K562 (cell line): Measurements from ENCODE around the gene FAM167B. TPM values are rescaled to one million over a fixed set of nuclear protein-coding genes. Genes with fewer than 3 reads are reported as not detected.

Source experiments
- ETV6 ChIP-seq, 3 experiments: fragments of 150-350 bp in 1 of 3; sonication (generic) in 1 of 3; formaldehyde crosslinking in 1 of 3; IDR thresholded peaks; 2 replicates each; pipeline versions ENCODE4 v1.6.1 to v1.8.0; 2014 to 2022; ENCODE audit warnings: borderline replicate concordance in 2 of 3, low read depth in 2 of 3, antibody characterized with exemption in 1 of 3, low read length in 1 of 3, mild to moderate bottlenecking in 1 of 3, missing genetic modification reagents in 1 of 3
- FOXK1 ChIP-seq: sonication (generic); formaldehyde crosslinking; IDR thresholded peaks from 2 replicates; pipeline ENCODE4 v1.8.0; 2022; ENCODE audit warnings: missing genetic modification reagents, mild to moderate bottlenecking, borderline replicate concordance
- HMGN3 ChIP-seq: IDR thresholded peaks from 2 replicates; pipeline ENCODE4 v1.6.1; 2011; ENCODE audit warnings: borderline replicate concordance, low read depth, mild to moderate bottlenecking, mixed read lengths, low read length; ENCODE audit not compliant: insufficient read length; ENCODE audit errors: extremely low read depth
- L3MBTL2 ChIP-seq: fragments of 450-650 bp; IDR thresholded peaks from 2 replicates; pipeline ENCODE4 v1.6.1; 2016; ENCODE audit warnings: mild to moderate bottlenecking, moderate library complexity
- NCOR1 ChIP-seq: fragments of 450-650 bp; IDR thresholded peaks from 2 replicates; pipeline ENCODE4 v1.6.1; 2016; ENCODE audit warnings: mild to moderate bottlenecking, moderate library complexity
- NR2F6 ChIP-seq: fragments of 450-650 bp; formaldehyde crosslinking; IDR thresholded peaks from 2 replicates; pipeline ENCODE4 v1.4.0; 2020; ENCODE audit warnings: mild to moderate bottlenecking
- PHF21A ChIP-seq: fragments of 450-650 bp; IDR thresholded peaks from 2 replicates; pipeline ENCODE4 v1.6.1; 2017; ENCODE audit warnings: low read depth, borderline replicate concordance
- PRPF4 ChIP-seq: fragments of 200-400 bp; formaldehyde crosslinking; IDR thresholded peaks from one replicate; pipeline ENCODE4 v1.6.1; 2017; ENCODE audit warnings: low read length, low read depth, mild to moderate bottlenecking; ENCODE audit not compliant: insufficient read depth, poor library complexity, severe bottlenecking
- RBFOX2 ChIP-seq: fragments of 200-400 bp; formaldehyde crosslinking; IDR thresholded peaks from 2 replicates; pipeline ENCODE4 v1.6.1; 2017; ENCODE audit warnings: low read depth, mild to moderate bottlenecking, low read length, moderate library complexity
- TARDBP ChIP-seq: fragments of 450-650 bp; IDR thresholded peaks from 2 replicates; pipeline ENCODE4 v1.6.1; 2016
- ZNF165 ChIP-seq: fragments of 250-450 bp; sonication (Bioruptor Pico); IDR thresholded peaks from 2 replicates; pipeline ENCODE4 v1.4.0; 2020; ENCODE audit warnings: borderline replicate concordance
- polyA plus RNA-seq, 8 experiments: library from polyadenylated mRNA; depleted of rRNA in 4 of 8; stranded (reverse) in 5 of 8; unstranded in 3 of 8; fragments of >200 nt; fragmentation: Nextera tagmentation in 2 of 8; fragmentation: Illumina TruSeq in 1 of 8; extraction: Ambion mirVana in 2 of 8; extraction: Trizol in 1 of 8; gene quantifications; 2 replicates each; pipeline versions ENCODE4 v1.2.1 to v1.2.3, GENCODE V29; 2011 to 2014; ENCODE audit warnings: inconsistent platforms in 1 of 8, missing spikeins in 1 of 8
- total RNA-seq, 7 experiments: library from RNA; depleted of rRNA in 6 of 7; stranded (reverse); fragments of >200 nt in 6 of 7; fragmentation: Illumina TruSeq in 2 of 7; extraction: Trizol in 2 of 7; gene quantifications; 2 replicates each; pipeline versions ENCODE4 v1.2.1 to v1.2.3, GENCODE V29; 2011 to 2021; ENCODE audit warnings: low replicate concordance in 1 of 7
- TF ChIP-seq, protein P1 (sequence below): sonication (generic); formaldehyde crosslinking; IDR thresholded peaks from 2 replicates; pipeline ENCODE4 v1.9.0; 2022; ENCODE audit warnings: mild to moderate bottlenecking, missing genetic modification reagents
- TF ChIP-seq, protein P2 (sequence below): fragments of 250-450 bp; sonication (Bioruptor Pico); IDR thresholded peaks from 2 replicates; pipeline ENCODE4 v1.4.0; 2020; ENCODE audit warnings: mild to moderate bottlenecking, moderate library complexity
- TF ChIP-seq, protein P3 (sequence below): fragments of 450-650 bp; IDR thresholded peaks from 2 replicates; pipeline ENCODE4 v1.6.1; 2016; ENCODE audit warnings: mild to moderate bottlenecking
- TF ChIP-seq, protein P4 (sequence below): fragments of 250-450 bp; sonication (Bioruptor Pico); IDR thresholded peaks from 2 replicates; pipeline ENCODE4 v1.5.1; 2021; ENCODE audit warnings: mild to moderate bottlenecking
- TF ChIP-seq, protein P5 (sequence below), 2 experiments: fragments of 450-650 bp in 1 of 2; sonication (generic) in 1 of 2; formaldehyde crosslinking; conservative IDR thresholded peaks; 2 replicates each; pipeline versions ENCODE4 v1.4.0 to v1.8.1; 2020 to 2022; ENCODE audit warnings: mild to moderate bottlenecking in 1 of 2, missing genetic modification reagents in 1 of 2

The FAM167B gene
- total and polyA plus RNA-seq, 9 of the 15 experiments (the other 6 are each of a cell fraction or from before 2014, with no cell fraction given), result not detected

DNA sequence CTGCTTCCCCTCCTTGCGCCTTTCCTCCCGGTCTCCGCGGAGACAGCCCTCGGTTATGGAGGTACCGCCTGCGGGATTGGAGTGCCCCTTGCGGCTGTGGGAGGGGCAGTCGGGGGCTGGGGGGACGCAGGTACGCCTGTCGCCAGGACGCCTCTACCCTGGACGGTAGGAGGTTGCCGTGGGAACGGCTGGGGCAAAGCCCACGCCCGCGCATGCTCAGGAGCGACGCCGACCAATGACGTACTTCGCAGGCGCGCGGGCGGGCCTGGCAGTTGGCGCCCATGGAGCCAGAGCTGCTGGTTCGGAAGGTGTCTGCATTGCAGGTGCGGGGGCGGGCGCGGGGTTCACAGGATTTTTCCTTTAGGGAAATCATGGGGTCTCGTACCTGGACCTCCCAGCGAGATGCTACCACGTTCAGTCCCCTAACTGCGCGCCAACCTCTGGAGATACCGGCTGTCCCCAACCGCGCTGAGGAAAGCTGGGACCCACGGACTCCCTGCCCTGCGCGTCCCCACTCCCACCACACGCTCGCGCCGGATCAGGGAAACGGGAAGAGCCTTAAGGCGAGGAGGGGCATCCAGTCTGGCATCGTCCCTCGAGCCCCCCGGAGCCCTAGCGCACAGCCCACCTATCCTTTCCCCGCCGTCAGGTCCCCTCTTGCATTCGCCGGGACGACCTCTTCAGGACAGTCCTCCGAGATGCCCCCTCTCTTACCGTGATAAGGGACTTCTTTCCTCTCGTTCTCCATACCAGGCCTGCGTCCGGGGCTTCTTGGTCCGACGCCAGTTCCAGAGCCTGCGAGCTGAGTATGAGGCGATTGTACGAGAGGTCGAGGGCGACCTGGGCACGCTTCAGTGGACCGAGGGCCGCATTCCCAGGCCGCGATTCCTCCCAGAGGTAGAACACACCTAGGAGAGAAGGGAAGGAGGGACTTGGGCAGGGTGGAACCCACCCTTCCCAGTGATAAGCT, 41.3 kb upstream of the FAM167B start, which contains the start of gene IQCC (continued):
- TF ChIP-seq ETV6 (IDR thresholded peaks at IDR 0.05; ENCODE audit: borderline replicate concordance in 1 of 2, low read depth in 2 of 2, low read length in 1 of 2), result no peak
- 0 out of 2 replicates have a peak, but pooled peaks have one; percentile 18 for TF ChIP-seq ETV6 (CRISPR knock-in tag; IDR thresholded peaks at IDR 0.05; ENCODE audit: borderline replicate concordance)
- peak; percentile 56; the same call in 1 of the 2 replicates for TF ChIP-seq L3MBTL2
- TF ChIP-seq, protein P1, sequence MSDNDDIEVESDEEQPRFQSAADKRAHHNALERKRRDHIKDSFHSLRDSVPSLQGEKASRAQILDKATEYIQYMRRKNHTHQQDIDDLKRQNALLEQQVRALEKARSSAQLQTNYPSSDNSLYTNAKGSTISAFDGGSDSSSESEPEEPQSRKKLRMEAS (CRISPR knock-in tag), result peak; percentile 73
- TF ChIP-seq, protein P2, sequence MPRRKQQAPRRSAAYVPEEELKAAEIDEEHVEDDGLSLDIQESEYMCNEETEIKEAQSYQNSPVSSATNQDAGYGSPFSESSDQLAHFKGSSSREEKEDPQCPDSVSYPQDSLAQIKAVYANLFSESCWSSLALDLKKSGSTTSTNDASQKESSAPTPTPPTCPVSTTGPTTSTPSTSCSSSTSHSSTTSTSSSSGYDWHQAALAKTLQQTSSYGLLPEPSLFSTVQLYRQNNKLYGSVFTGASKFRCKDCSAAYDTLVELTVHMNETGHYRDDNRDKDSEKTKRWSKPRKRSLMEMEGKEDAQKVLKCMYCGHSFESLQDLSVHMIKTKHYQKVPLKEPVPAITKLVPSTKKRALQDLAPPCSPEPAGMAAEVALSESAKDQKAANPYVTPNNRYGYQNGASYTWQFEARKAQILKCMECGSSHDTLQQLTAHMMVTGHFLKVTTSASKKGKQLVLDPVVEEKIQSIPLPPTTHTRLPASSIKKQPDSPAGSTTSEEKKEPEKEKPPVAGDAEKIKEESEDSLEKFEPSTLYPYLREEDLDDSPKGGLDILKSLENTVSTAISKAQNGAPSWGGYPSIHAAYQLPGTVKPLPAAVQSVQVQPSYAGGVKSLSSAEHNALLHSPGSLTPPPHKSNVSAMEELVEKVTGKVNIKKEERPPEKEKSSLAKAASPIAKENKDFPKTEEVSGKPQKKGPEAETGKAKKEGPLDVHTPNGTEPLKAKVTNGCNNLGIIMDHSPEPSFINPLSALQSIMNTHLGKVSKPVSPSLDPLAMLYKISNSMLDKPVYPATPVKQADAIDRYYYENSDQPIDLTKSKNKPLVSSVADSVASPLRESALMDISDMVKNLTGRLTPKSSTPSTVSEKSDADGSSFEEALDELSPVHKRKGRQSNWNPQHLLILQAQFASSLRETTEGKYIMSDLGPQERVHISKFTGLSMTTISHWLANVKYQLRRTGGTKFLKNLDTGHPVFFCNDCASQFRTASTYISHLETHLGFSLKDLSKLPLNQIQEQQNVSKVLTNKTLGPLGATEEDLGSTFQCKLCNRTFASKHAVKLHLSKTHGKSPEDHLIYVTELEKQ, result no peak
- TF ChIP-seq, protein P3, sequence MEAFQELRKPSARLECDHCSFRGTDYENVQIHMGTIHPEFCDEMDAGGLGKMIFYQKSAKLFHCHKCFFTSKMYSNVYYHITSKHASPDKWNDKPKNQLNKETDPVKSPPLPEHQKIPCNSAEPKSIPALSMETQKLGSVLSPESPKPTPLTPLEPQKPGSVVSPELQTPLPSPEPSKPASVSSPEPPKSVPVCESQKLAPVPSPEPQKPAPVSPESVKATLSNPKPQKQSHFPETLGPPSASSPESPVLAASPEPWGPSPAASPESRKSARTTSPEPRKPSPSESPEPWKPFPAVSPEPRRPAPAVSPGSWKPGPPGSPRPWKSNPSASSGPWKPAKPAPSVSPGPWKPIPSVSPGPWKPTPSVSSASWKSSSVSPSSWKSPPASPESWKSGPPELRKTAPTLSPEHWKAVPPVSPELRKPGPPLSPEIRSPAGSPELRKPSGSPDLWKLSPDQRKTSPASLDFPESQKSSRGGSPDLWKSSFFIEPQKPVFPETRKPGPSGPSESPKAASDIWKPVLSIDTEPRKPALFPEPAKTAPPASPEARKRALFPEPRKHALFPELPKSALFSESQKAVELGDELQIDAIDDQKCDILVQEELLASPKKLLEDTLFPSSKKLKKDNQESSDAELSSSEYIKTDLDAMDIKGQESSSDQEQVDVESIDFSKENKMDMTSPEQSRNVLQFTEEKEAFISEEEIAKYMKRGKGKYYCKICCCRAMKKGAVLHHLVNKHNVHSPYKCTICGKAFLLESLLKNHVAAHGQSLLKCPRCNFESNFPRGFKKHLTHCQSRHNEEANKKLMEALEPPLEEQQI, result no peak
- TF ChIP-seq TARDBP, result no peak
- TF ChIP-seq RBFOX2, result peak; percentile 90
- TF ChIP-seq FOXK1 (CRISPR knock-in tag), result peak; percentile 89; the same call in 1 of the 2 replicates
- no peak for TF ChIP-seq NR2F6
- TF ChIP-seq NCOR1, result no peak; the same call in 1 of the 2 replicates
- TF ChIP-seq, protein P4, sequence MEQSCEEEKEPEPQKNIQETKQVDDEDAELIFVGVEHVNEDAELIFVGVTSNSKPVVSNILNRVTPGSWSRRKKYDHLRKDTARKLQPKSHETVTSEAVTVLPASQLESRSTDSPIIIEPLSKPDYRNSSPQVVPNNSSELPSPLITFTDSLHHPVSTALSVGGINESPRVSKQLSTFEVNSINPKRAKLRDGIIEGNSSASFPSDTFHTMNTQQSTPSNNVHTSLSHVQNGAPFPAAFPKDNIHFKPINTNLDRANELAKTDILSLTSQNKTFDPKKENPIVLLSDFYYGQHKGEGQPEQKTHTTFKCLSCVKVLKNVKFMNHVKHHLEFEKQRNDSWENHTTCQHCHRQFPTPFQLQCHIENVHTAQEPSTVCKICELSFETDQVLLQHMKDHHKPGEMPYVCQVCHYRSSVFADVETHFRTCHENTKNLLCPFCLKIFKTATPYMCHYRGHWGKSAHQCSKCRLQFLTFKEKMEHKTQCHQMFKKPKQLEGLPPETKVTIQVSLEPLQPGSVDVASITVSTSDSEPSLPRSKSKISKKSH (CRISPR knock-in tag), result no peak
- TF ChIP-seq ZNF165 (CRISPR knock-in tag), result no peak
- TF ChIP-seq HMGN3, result peak; percentile 79
- TF ChIP-seq, protein P5, sequence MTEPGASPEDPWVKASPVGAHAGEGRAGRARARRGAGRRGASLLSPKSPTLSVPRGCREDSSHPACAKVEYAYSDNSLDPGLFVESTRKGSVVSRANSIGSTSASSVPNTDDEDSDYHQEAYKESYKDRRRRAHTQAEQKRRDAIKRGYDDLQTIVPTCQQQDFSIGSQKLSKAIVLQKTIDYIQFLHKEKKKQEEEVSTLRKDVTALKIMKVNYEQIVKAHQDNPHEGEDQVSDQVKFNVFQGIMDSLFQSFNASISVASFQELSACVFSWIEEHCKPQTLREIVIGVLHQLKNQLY (CRISPR knock-in tag; conservative IDR thresholded peaks at IDR 0.05), result 0 out of 4 replicates have a peak, but pooled peaks of 1 of the 2 experiments have one; percentile 5
- no peak for TF ChIP-seq PRPF4
- no peak; the same call in 1 of the 2 replicates for TF ChIP-seq PHF21A
